ENCODE results near the gene TBC1D22A.
"Not testable (repeated sequence)": the region's sequence is repeated elsewhere in the genome, so short reads cannot be mapped to it uniquely, and the experiment has no call there.

TBC1D22A gene

DNA sequence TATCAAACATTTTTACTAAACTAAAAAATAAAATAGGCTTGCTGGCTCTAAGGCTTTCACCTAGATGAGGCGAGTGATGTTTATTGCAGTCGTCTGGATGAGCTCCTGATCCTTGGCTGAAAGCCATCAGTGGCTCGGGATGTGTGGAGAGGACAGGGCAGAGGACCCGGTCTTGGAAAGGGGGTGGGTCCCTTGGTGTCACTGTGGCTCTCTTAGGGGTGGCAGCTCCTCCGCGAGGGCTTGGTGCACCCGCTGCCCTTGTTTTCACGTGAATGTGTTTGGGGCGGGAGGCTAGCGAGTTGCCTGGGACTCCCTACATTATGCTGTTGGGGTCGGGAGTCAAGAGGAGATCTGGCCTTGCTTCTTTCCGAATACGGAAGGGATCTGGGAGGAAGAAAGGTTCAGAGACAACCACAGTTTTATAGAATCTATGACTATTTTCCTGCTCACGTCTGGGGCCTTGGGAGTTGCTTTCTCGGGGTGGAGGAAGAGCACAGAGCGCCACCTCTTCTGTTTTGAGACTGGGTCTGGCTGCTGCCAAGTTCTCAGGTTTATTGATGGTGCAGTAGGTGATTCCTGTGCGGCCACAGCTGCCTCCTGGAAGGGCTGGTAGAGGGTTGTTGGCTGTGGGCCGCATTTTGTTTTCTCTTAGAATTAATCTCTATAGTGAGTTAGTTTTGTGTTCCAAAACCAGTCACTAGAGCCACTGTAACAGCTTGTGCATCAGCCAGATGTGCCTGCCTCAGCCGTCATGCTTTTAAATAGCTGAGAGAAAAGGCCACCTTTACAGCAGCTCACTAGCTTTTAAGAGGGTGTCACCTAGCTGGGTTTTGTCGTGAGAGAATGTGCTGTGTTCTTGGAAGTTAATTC lies 12.8 kb downstream of the TBC1D22A start:
- DNase-seq = no peak

DNA sequence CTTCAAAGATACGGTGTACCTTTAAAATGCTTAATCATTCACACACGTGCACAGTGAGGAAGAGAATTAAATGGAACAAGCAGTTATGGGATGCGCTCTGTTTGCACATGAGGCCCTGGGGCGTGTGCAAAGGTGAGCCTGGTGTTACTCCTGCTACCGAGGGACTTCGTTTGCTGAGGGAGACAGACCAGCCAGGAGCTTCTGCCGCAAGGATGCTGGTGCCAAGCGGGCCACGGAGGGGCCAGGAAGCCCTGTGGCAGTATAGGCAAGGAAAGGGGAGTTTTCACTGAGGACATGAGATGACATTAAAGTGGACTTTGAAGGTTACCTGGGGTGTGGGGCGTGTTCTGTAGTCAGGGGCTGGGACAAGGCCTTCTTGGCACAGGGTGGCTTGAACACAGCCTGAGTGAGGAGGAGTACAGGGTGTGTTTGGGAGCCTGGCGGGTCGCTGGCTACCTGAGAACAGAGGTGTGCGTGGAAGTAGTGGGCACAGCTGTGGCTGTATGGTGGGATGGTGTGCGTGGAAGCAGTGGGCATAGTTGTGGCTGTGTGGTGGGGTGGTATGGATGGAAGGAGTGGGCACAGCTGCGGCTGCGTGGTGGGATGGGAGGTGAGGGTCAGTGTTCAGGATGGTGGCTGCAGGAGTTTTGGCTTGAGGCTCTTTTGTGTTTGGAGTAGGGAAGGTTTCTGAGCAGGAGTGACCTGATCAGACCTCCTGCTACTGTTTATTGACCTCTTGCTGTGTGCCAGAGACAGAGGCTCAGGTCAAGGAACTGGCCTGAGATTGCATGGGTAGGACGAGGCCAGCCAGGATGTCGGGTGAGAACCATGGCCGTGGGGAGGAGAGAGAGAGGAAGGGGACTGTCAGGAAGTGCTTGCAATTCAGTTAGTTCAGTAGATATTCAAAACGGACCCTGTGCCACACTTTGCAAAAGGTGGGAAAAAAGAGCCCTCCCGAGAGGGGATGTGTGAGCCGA lies 13.7 kb downstream of the TBC1D22A start:
- DNase-seq = no peak

DNA sequence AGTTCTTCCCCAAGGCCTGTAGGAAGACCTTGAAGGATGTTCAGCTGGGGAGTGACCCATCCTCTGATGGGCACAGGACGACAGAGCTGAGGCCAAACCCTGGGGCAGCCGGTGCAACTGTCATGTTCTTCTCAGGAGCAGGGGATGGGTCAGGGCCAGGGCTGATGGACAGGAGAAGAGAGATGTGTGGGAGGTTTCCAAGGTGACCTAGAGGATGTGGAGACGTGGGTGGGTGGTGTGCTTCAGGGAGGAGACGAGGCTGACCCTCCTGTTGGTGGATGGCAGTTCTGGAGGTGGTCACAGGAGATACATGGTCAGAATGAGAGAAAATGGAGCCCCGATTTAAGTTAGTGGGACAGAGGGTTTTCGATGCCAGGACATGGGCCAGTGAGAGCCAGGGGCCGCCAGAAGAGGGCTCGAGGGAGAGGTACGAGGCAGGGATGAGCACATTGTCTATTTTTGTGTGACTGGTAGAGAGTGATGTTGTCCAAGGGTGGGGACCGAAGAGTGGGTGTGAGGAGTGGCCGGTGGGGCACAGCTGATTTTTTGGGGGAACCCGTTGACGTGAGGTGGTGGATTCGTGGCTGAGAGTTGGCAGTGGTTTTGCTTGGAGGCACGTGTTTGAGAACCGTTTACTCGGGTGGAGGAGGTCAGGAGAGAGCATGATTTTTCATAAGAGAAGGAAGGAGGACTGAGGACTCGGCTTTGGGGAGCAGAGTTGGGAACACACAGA lies 14.6 kb downstream of the TBC1D22A start:
- DNase-seq = no peak

DNA sequence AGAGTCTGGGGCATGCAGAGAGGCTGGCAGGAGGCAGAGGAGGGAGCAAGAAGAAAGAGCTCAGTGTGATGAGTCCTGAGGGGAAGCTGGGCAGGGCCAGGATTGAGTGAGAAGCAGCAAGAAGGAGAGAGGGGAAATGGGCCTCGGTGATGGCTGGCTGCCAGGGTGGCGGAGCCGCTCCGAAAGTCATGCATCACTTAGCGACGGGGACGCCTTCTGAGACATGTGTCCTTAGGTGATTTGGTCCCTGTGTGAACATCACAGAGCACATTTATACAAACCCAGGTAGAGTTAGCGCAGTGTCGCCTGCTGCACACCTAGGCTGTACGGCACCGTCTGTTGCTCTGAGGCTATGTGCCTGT lies 15.1 kb downstream of the TBC1D22A start:
- no peak for DNase-seq

DNA sequence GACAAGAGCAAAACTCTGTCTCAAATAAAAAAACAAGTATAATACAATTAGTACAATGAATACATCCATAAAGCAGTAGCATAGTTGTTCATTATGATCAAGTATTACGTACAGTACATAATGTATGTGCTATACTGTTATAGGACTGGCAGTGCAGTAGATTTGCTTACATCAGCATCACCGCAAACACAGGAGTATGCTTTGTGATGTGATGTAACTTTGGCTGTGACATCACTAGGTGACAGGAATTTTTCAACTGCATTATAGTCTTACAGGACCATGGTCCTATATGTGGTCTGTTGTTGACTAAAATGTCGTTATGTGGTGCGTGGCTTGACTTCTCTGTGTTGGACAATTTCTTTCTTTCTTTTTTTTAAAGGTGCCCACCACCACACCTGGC lies 16.6 kb downstream of the TBC1D22A start:
- DNase-seq = no peak

DNA sequence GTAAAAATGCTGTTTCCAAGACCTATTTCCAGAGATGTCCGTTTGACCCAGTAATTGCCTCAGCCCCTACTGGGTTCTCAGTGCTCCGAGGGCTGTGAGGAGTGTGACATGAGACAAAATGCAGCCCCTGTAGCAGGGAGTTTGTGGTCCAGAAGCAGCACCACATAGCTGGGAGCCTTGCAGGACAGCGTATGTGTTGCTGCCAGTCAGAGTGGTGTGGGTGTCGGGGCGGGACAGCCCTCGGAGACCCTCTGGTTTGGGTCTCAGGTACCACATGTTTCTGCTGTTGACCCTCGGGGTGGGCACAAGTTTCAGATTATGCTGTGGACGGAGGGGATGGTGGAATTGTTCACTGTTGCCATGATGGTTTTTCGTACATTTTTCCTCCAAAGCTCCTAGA lies 17.2 kb downstream of the TBC1D22A start:
- DNase-seq = no peak

DNA sequence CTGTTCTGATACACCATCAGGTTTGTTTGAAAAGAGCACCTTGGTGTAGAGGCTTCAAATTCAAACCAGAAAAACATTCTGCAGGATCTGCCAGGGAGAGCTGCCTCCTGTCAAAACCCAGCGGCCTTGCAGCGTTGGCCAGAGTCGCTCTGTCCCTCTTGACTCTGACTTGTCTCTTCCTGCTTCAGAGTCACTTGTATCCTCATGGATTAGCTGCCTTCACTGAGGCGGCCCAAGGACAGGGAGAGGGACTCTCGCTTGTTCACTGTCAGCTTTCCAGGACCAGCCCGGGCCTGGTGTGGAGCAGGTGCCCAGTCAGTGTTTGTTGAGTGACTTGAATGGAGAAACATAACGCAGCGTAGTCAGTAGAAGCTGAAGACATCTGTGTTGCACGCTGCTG lies 18.0 kb downstream of the TBC1D22A start:
- no peak for DNase-seq

DNA sequence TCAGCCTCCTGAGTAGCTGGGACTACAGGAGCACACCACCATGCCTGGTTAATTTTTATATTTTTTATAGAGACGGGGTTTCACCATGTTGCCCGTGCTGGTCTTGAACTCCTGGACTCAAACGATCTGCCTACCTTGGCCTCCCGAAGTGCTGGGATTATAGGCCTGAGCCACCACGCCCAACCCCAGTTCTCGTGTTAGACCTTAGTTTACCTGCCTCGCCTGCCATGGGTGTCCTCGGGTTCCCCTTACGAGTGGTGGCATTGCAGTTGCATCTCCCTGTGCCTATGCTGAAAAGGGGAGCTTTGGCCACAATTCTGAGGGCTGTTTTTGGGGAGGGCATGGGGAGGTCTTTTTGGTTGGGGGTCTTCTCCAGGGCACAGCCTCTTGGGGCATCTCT lies 18.8 kb downstream of the TBC1D22A start:
- no peak for DNase-seq

DNA sequence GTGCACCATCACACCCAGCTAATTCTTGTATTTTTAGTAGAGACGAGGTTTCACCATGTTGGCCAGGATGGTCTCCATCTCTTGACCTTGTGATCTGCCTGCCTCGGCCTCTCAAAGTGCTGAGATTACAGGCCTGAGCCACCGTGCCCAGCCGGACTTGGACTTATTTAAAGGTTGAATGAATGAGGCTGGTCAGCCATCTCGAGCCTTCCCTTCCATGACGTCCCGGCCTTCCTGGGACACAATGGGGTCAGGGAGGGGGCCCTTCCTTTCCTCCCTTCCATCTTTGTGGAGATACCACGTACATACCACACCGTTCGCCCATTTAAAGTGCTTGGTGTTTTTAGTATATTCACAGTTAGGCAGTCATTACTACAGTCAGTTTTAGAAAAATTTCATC lies 19.8 kb downstream of the TBC1D22A start:
- not testable (repeated sequence) for DNase-seq

DNA sequence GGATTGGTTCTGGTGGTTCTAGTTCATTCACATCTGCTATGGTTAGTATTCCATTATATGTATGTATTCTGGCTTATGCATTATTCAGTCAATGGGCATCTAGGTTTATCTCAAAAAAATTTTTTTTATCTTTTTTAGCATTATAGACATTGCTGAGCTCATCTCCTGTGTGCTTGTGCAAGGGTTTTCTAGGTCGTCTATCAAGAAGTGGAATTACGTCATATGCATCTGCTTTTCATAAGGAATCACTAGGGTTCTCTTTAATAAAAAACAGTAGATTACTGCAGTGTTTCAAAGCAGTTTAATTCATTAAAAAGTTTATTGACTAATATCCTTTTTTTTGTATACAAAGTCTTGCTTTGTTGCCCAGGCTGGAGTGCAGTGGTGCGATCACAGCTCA lies 21.3 kb downstream of the TBC1D22A start:
- no peak for DNase-seq

DNA sequence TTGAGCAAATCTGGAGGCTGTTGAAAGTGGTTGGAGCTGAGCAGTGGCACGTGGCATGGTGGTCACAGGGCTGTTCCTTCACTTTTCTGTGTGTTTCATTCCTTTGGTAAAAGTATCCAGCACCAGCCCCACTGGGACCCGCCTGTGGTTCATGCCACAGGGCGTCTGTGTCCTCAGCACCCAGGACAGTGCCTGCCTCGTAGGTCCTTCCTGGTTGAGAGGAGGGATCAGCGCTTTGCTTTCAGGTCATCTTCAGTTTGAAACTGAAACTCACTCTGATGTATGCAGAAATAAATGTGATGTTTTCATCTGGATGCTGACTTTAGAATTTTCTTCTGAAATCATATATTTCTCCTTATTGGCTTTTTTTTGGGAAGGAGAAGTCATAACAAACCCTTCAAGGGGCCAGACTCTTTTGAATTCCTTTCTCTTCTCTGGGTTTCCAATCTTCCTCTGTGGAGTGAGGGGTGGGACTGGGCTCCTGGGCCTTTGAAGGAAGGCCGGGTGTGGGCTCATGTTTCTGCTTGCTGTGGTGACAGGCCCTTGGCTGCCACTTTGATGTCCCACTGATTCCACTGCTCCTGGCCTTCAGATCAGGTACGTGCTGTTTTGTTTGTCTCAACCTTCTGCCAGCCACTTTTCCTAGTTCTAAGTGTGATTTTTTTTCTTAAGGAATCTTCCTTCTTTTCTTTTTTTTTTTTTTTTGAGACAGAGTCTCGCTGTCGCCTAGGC lies 26.2 kb downstream of the TBC1D22A start:
- DNase-seq = no peak

DNA sequence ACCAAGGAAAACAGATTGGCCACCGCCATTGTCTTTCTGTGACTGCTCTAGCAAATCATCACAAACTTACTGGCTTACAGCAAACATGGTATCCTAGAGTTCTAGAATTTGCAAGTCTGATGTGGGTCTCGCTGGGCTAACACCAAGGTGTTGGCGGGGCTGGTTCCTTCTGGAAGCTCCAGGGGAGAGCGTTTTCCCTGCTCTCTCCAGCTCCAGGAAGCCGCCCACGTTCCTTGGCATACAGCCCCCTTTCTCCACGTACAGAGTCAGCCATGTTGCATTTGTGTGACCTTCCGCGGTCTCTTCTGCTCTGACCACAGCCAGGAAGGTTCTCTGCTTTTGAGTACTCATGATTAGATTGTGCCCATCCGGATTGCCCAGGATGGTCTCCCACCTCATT lies 27.5 kb downstream of the TBC1D22A start:
- DNase-seq = no peak

DNA sequence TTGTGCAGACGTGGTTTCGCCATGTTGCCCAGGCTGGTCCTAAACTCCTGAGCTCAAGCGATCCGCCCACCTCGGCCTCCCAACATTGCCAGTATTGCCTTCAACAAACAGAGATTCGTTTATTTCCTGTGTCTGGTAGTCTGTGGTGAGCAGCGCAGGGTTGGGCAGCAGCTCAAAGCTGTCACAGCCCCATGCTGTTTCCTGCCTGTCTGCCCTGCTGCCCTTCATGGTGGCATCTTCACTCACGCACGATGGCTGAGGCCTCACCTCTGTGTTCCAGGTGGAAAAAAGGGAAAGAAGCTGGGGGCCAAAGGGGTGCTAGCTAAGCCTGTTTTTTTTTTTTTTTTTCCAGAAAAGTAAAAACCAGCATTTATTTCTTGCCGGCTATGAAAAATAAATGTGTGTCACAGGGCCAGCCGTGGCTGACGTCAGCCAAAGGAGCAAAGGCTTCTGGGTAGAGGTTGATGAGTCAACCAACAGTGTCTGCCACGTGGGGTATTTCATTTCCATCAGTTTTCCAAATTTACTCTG lies 28.8 kb downstream of the TBC1D22A start:
- peak; percentile 65 for DNase-seq

DNA sequence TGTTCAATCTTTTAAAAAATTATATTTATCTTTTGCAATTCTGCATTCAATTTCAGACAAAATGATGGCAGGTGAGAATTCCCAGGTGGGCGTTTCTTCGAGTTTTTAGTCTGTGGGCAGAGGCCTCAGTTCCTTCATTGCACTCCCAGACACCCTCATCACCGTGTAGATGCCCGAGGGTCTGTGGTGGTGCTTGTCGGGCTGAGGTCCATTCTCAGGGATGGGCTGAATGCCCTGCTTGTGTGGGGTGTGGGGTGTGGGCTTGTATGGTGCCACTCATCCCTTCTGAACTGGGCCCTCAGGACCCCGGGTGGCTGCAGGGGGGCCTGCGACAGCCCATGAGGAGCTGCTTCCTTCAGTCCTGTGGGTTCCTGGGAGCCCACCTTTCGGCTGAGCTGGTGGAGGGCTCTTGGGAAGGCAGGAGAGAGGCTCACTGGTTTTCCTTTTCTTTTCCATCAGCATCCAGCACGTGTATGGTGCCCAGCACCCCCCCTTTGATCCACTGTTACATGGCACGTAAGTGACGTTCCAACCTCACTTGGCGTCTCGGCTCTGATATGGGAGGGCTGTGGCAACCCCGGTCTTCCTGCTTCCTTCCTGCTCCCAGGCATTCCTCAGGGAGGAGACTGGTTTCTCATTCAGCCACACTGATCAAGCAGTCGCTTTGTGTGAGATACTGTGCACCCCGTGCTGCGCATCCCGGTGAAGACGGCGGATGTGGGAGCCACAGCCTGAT lies 29.8 kb downstream of the TBC1D22A start:
- DNase-seq = no peak

DNA sequence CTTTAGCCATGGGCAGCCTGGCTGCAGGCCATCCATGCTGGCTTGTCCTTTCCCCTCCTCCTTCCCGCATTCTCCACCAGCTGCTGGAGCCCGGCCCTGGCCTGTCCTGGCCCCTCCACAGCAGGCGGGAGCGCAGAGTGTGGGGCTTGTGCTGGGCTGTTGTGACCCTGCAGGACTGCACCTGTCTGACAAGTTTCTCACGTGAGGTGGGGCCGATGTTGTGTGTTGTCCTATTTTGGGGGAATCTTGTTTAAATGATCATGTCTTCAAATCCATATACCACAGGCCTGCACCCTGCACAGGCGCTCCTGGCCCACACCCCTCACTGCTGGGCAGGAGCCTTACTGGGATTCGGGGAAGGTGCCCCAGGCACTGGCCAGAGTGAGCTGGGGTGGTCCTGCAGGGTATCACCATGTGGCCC lies 30.4 kb downstream of the TBC1D22A start:
- DNase-seq = no peak

DNA sequence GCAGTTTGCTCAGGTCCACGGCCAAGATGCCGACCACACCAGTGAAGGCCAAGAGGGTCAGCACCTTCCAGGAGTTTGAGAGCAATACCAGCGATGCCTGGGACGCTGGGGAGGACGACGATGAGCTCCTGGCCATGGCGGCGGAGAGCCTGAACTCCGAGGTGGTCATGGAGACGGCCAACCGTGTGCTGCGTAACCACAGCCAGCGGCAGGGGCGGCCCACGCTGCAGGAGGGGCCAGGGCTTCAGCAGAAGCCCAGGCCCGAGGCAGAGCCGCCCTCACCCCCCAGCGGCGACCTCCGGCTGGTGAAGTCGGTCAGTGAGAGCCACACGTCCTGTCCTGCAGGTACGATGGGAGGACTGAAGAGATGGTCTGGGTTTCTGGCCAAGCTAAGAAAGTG lies 31.0 kb downstream of the TBC1D22A start:
- DNase-seq = no peak

DNA sequence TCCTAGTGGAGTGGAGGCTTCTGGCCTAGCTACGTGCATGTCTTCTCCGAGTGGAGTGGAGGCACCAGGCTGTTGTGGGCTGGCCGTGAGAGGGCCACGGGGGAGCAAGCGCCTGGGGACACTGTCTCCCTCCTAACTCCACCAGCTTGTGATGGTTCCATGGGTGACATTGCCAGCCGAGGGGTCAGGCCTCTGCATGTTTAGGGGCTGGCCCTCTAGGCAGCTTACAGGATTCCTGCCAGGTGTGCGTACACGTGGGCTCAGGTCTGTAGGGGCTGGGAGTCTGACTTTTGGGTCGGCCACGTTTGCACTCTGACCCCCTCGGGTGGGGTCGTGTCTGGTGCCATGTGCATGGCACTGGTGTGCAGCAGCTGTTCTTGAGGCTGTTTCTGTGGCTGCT lies 31.6 kb downstream of the TBC1D22A start:
- DNase-seq = no peak

DNA sequence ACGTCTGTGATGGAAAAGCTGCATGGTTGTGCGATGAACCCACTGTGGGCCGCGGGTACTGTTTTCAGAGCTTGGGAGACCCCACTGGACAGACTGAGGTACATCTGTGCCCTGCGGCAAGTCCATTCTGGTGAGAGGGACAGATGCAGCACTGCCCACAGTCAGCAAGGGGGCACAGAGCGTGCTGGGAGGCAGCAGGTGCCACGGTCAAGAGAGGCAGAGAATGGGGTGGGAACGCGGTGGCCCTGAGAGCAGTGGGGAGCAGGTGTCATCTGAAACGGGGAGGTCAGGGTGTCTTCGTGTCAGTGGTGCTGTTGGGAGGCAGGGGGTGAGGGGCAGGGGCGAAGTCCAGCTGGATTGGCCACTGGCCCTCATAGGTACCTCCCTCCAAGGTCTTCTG lies 32.0 kb downstream of the TBC1D22A start:
- no peak for DNase-seq

DNA sequence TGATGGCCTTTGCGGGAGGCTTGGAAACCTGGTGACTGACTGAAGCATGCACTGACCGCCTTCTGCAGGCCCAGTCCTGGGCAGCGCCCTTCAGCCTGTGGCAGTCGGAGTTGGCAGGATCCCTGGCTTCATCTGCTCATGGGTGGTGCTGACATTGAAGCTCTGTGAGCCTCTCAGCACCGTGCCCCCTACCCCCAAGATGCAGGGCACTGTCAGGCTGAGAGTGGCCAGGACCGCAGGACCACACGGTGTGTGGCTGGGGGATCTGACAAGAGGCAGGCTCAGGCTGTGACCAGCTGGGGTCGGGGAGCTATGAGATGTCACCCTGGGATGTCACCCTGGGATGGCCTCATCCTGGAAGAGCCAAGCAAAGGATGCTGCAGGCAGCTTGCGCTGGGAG lies 32.7 kb downstream of the TBC1D22A start:
- no peak for DNase-seq

DNA sequence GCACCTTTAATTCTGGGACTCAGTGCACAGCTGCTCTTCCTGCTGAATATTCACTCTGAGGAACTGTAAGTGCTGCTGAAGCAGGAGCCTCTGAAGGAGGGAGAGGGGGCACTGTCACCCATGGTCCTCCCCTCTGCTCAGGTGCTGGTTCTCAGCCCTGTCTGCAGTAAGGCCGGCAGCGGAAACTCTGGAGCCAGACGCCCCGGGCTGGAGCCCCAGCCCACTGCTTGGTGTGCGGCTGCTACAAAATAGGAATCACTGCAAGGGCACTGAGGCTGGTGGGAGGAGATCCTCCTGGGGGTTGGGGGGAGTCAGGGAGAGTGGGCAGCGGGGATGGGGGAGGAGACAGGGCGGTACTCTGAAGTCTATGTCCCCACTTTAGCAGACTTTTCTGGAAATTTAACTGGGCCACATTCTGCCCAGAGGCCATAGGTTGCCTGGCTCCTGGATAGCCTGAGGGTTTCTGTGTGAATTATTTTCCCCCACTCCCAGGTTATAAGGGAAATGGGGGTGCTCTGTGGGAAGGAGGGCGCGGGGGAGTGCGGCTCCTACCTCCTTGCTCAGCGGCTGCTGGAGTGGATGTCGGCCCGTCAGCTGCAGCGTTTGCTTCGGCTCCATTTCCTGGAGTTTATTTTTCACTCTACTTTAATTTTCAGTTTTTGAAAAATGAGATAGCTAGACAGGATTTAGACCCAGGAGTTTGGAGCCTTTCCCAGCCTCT lies 33.6 kb downstream of the TBC1D22A start:
- no peak for DNase-seq

Measured in NK-92 treated with Interleukin-12 subunit alpha and Interleukin-12 subunit beta, amount 100 ng/mL, for 24 hours (cell line).